OCI-M1 (cell line): ENCODE measurements around the gene ALOX15.
"Not testable (repeated sequence)": the region's sequence is repeated elsewhere in the genome, so short reads cannot be mapped to it uniquely, and the experiment has no call there.

Source experiments
- DNase-seq: peaks from one replicate; lab custom pipeline; 2025; lab: John Stamatoyannopoulos, UW

ALOX15 gene

GRCh38 chr17:4648741-4649140 is 7.3 kb upstream of the ALOX15 start:
- DNase-seq, result peak; percentile 7

GRCh38 chr17:4645642-4646041 is 4.2 kb upstream of the ALOX15 start:
- DNase-seq, result no peak

- DNase-seq, result no peak
Measured at GRCh38 chr17:4643676-4644075, 2.2 kb upstream of the ALOX15 start.

GRCh38 chr17:4642286-4642685 is 808 bp upstream of the ALOX15 start:
- no peak for DNase-seq

GRCh38 chr17:4640569-4641188 is 799 bp downstream of the ALOX15 start:
- not testable (repeated sequence) for DNase-seq

GRCh38 chr17:4639301-4640059 is 2.0 kb downstream of the ALOX15 start:
- peak; percentile 39 for DNase-seq

- DNase-seq, result not testable (repeated sequence)
Measured at GRCh38 chr17:4638766-4639165, 2.7 kb downstream of the ALOX15 start.

- DNase-seq, result no peak
Measured at GRCh38 chr17:4636474-4637100, 4.9 kb downstream of the ALOX15 start.

GRCh38 chr17:4635823-4636375 is 5.6 kb downstream of the ALOX15 start:
- peak; percentile 22 for DNase-seq

GRCh38 chr17:4634976-4635375 is 6.5 kb downstream of the ALOX15 start:
- DNase-seq, result no peak

- DNase-seq, result no peak
Measured at GRCh38 chr17:4633643-4634042, 7.8 kb downstream of the ALOX15 start.

GRCh38 chr17:4632581-4632920 is 8.9 kb downstream of the ALOX15 start:
- no peak for DNase-seq

GRCh38 chr17:4631836-4632580 is 9.5 kb downstream of the ALOX15 start:
- DNase-seq, result no peak

GRCh38 chr17:4631431-4631830 is 10.0 kb downstream of the ALOX15 start:
- DNase-seq, result no peak

GRCh38 chr17:4626734-4627256 is 14.7 kb downstream of the ALOX15 start:
- DNase-seq, result peak; percentile 64

- no peak for DNase-seq
Measured at GRCh38 chr17:4625181-4625617, 16.3 kb downstream of the ALOX15 start.

- not testable (repeated sequence) for DNase-seq
Measured at GRCh38 chr17:4624451-4624911, 17.0 kb downstream of the ALOX15 start.

- no peak for DNase-seq
Measured at GRCh38 chr17:4623249-4623648, 18.2 kb downstream of the ALOX15 start.

- DNase-seq, result no peak
Measured at GRCh38 chr17:4622375-4622774, 19.1 kb downstream of the ALOX15 start.

GRCh38 chr17:4620531-4621101 is 20.9 kb downstream of the ALOX15 start:
- no peak for DNase-seq

GRCh38 chr17:4617590-4618351 is 23.7 kb downstream of the ALOX15 start:
- DNase-seq, result no peak
